ENCODE measurements around the gene MAF. TPM values are rescaled to one million over a fixed set of nuclear protein-coding genes. Genes with fewer than 3 reads are reported as not detected.

MAF gene
- total RNA-seq, 1 donor from 2014 or later, result 26.8 TPM

- no peak for DNase-seq
These were observed 10.2 kb upstream of the MAF start for GRCh38 chr16:79610771-79611170.

GRCh38 chr16:79609861-79610260 lies 9.3 kb upstream of the MAF start:
- no peak for DNase-seq

GRCh38 chr16:79608976-79609375 lies 8.4 kb upstream of the MAF start:
- no peak for DNase-seq

GRCh38 chr16:79607587-79607986 lies 7.0 kb upstream of the MAF start:
- DNase-seq, result peak; percentile 6

GRCh38 chr16:79605999-79606398 lies 5.5 kb upstream of the MAF start:
- DNase-seq, result peak; percentile 11

GRCh38 chr16:79603055-79603454 lies 2.5 kb upstream of the MAF start:
- DNase-seq, result no peak

- DNase-seq, result no peak
These were observed 2.1 kb upstream of the MAF start for GRCh38 chr16:79602628-79603014.

- peak; percentile 30 for DNase-seq
These were observed 1.5 kb upstream of the MAF start for GRCh38 chr16:79601931-79602627.

- DNase-seq, result no peak
These were observed 774 bp upstream of the MAF start for GRCh38 chr16:79601092-79601930.

- DNase-seq, result peak; percentile 53
These were observed 500 bp downstream of the MAF start for GRCh38 chr16:79599837-79600637.

- DNase-seq, result no peak
These were observed 1.2 kb downstream of the MAF start for GRCh38 chr16:79599256-79599836.

- DNase-seq, result peak; percentile 14
These were observed 2.0 kb downstream of the MAF start for GRCh38 chr16:79598348-79599181.

- DNase-seq, result no peak
These were observed 2.5 kb downstream of the MAF start for GRCh38 chr16:79598063-79598347.

GRCh38 chr16:79597277-79598062 lies 3.1 kb downstream of the MAF start:
- DNase-seq, result no peak

- DNase-seq, result no peak
These were observed 4.5 kb downstream of the MAF start for GRCh38 chr16:79595931-79596450.

- DNase-seq, result no peak
These were observed 5.3 kb downstream of the MAF start for GRCh38 chr16:79595231-79595641.

GRCh38 chr16:79593754-79594153 lies 6.8 kb downstream of the MAF start:
- no peak for DNase-seq

- DNase-seq, result no peak
These were observed 7.4 kb downstream of the MAF start for GRCh38 chr16:79593074-79593531.

GRCh38 chr16:79592186-79592585 lies 8.4 kb downstream of the MAF start:
- DNase-seq, result no peak

GRCh38 chr16:79589601-79590102 lies 10.9 kb downstream of the MAF start:
- no peak for DNase-seq
